Lower lobe of right lung (tissue), 2 donors: ENCODE measurements around the gene KDM6A. TPM values are rescaled to one million over a fixed set of nuclear protein-coding genes. Genes with fewer than 3 reads are reported as not detected.

Experiments
- ATAC-seq, 2 donors: fragments of 200-7000 bp; cut with Tn5 transposase; one replicate each; pipeline ENCODE4 v1.9.1; 2020 to 2022; ENCODE audit warnings: mild to moderate bottlenecking in 2 of 2, moderate library complexity in 2 of 2
- DNase-seq: peaks from one replicate; pipeline ENCODE4 v3.0.0-alpha.2; 2020
- H3K27ac ChIP-seq: fragments of 200-600 bp; one replicate; pipeline ENCODE4 v1.8.0; 2022
- H3K27me3 ChIP-seq: fragments of 200-600 bp; one replicate; pipeline ENCODE4 v1.8.0; 2022; ENCODE audit warnings: low read depth
- H3K36me3 ChIP-seq: fragments of 200-600 bp; one replicate; pipeline ENCODE4 v1.8.0; 2022; ENCODE audit warnings: mild to moderate bottlenecking
- H3K4me1 ChIP-seq: fragments of 200-600 bp; one replicate; pipeline ENCODE4 v1.8.0; 2022
- H3K4me3 ChIP-seq: fragments of 200-600 bp; one replicate; pipeline ENCODE4 v1.8.0; 2022; ENCODE audit warnings: mild to moderate bottlenecking
- H3K9me3 ChIP-seq: fragments of 200-600 bp; one replicate; pipeline ENCODE4 v1.8.0; 2022
- CTCF ChIP-seq: fragments of 200-600 bp; IDR thresholded peaks from one replicate; pipeline ENCODE4 v1.8.0; 2022; ENCODE audit warnings: antibody characterized with exemption, mild to moderate bottlenecking
- intact Hi-C: fragments of 100-400 bp; cut with DNase I; formaldehyde crosslinking; loops from one replicate; pipeline ENCODE4 v1.11.0; 2022
- total RNA-seq: library from RNA; stranded (reverse); fragmentation: NEBNext Ultra II Directional; extraction: Animal tissue kit (Norgen Biotek cat#: 25700); gene quantifications from one replicate; pipeline ENCODE4 v1.2.1, GENCODE V29; 2021
- donor health status: DM: no; HTN: yes; CAD: no; lungs with severe emphysema.

The KDM6A gene
- total RNA-seq, 1 donor from 2014 or later: 27.0 TPM

GRCh38 chrX:45017946-45018345 lies 145.0 kb downstream of the KDM6A start:
- no peak overlapping the region for H3K27ac ChIP-seq
- intact Hi-C loops: no loop called here
- H3K27me3 ChIP-seq: no peaks in the 10 kb centered on the region
- TF ChIP-seq CTCF: no peak
- no peaks in the 10 kb centered on the region for H3K4me1 ChIP-seq
- no peaks in the 10 kb centered on the region for H3K36me3 ChIP-seq
- no peaks in the 10 kb centered on the region for H3K9me3 ChIP-seq
- ATAC-seq: no peak
- no peak overlapping the region for H3K4me3 ChIP-seq
- no peak for DNase-seq

- Histone ChIP-seq H3K27me3 (no peaks in the 10 kb centered on the region), H3K9me3 (no peaks in the 10 kb centered on the region), H3K27ac (no peak overlapping the region), H3K4me1 (no peaks in the 10 kb centered on the region), H3K4me3 (no peak overlapping the region), H3K36me3 (no peaks in the 10 kb centered on the region)
- intact Hi-C loops: no loop called here
- DNase-seq (no peak), ATAC-seq (no peak)
- TF ChIP-seq CTCF: no peak
These were observed 149.2 kb downstream of the KDM6A start for GRCh38 chrX:45022150-45022549.

GRCh38 chrX:45024501-45024900 lies 151.5 kb downstream of the KDM6A start:
- no peak for TF ChIP-seq CTCF
- Histone ChIP-seq H3K9me3 (no peaks in the 10 kb centered on the region), H3K4me1 (no peaks in the 10 kb centered on the region), H3K4me3 (no peak overlapping the region), H3K27me3 (no peaks in the 10 kb centered on the region), H3K36me3 (no peaks in the 10 kb centered on the region), H3K27ac (no peak overlapping the region)
- intact Hi-C loops: no loop called here
- DNase-seq: no peak
- no peak for ATAC-seq

GRCh38 chrX:45026036-45026435 lies 153.0 kb downstream of the KDM6A start:
- Histone ChIP-seq H3K4me3 (no peak overlapping the region), H3K9me3 (no peaks in the 10 kb centered on the region), H3K4me1 (no peaks in the 10 kb centered on the region), H3K27me3 (no peaks in the 10 kb centered on the region), H3K36me3 (no peaks in the 10 kb centered on the region), H3K27ac (no peak overlapping the region)
- intact Hi-C loops: no loop called here
- TF ChIP-seq CTCF: no peak
- no peak for DNase-seq
- ATAC-seq: no peak

- DNase-seq (no peak), ATAC-seq (no peak)
- intact Hi-C loops: no loop called here
- no peak for TF ChIP-seq CTCF
- no peaks in the 10 kb centered on the region for H3K27me3 ChIP-seq
- H3K9me3 ChIP-seq: no peaks in the 10 kb centered on the region
- H3K36me3 ChIP-seq: no peaks in the 10 kb centered on the region
- H3K4me1 ChIP-seq: no peaks in the 10 kb centered on the region
- H3K4me3 ChIP-seq: no peak overlapping the region
- H3K27ac ChIP-seq: no peak overlapping the region
These were observed 158.9 kb downstream of the KDM6A start for GRCh38 chrX:45031830-45032378.

- H3K27me3 ChIP-seq: no peaks in the 10 kb centered on the region
- H3K4me3 ChIP-seq: no peak overlapping the region
- H3K36me3 ChIP-seq: no peaks in the 10 kb centered on the region
- DNase-seq (no peak), ATAC-seq (no peak)
- intact Hi-C loops: no loop called here
- H3K9me3 ChIP-seq: no peaks in the 10 kb centered on the region
- H3K4me1 ChIP-seq: no peaks in the 10 kb centered on the region
- H3K27ac ChIP-seq: no peak overlapping the region
- no peak for TF ChIP-seq CTCF
These were observed 162.1 kb downstream of the KDM6A start for GRCh38 chrX:45035071-45035470.
